Fibroblast of pulmonary artery (primary cell): ENCODE measurements around the gene MRAS.

Experiments used
- DNase-seq: peaks from one replicate; pipeline ENCODE4 v3.0.0-alpha.2; 2010; ENCODE audit warnings: low read depth
- H3K4me3 ChIP-seq: replicated peaks from 2 replicates; pipeline ENCODE4 v1.5.1; 2011; ENCODE audit warnings: low read depth, mild to moderate bottlenecking, control low read depth, low read length, moderate library complexity
- TF ChIP-seq, protein P1 (sequence below): IDR thresholded peaks from 2 replicates; pipeline ENCODE4 v1.5.1; 2011; ENCODE audit warnings: mild to moderate bottlenecking, control low read depth, low read length, inconsistent platforms; ENCODE audit errors: missing control alignments

The MRAS gene

GRCh38 chr3:138317687-138318086 lies 30.7 kb upstream of the MRAS start:
- TF ChIP-seq, protein P1, sequence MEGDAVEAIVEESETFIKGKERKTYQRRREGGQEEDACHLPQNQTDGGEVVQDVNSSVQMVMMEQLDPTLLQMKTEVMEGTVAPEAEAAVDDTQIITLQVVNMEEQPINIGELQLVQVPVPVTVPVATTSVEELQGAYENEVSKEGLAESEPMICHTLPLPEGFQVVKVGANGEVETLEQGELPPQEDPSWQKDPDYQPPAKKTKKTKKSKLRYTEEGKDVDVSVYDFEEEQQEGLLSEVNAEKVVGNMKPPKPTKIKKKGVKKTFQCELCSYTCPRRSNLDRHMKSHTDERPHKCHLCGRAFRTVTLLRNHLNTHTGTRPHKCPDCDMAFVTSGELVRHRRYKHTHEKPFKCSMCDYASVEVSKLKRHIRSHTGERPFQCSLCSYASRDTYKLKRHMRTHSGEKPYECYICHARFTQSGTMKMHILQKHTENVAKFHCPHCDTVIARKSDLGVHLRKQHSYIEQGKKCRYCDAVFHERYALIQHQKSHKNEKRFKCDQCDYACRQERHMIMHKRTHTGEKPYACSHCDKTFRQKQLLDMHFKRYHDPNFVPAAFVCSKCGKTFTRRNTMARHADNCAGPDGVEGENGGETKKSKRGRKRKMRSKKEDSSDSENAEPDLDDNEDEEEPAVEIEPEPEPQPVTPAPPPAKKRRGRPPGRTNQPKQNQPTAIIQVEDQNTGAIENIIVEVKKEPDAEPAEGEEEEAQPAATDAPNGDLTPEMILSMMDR: no peak
- no peak overlapping the region for H3K4me3 ChIP-seq
- DNase-seq: no peak

GRCh38 chr3:138323971-138324370 lies 24.4 kb upstream of the MRAS start:
- DNase-seq: no peak
- H3K4me3 ChIP-seq: no peak overlapping the region
- TF ChIP-seq, protein P1: no peak

DNA sequence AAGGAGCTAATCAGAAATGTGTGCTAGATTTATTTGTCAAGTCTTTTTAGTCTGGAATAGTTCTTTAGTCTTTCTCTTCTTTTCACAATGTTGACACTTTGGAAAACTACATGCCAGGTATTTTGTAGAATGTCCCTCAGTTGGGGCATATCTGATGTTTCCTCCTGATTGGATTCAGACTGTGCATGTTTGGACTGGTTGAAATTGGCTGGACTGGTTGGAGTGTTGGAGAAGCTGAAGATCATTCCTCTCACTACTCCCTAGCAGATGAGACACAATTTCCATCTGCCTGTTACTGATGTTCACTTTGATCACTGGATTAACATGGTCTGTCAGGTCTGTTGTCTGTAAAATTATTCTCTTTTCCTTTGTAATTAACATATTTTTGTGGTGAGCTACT lies 22.4 kb upstream of the MRAS start:
- no peak overlapping the region for H3K4me3 ChIP-seq
- DNase-seq: no peak
- TF ChIP-seq, protein P1: no peak

- TF ChIP-seq, protein P1: no peak
- no peak overlapping the region for H3K4me3 ChIP-seq
- no peak for DNase-seq
These were observed 21.3 kb upstream of the MRAS start for GRCh38 chr3:138326866-138327595.

GRCh38 chr3:138327831-138328230 lies 20.5 kb upstream of the MRAS start:
- DNase-seq: peak; percentile 32
- no peak overlapping the region for H3K4me3 ChIP-seq
- TF ChIP-seq, protein P1: no peak

DNA sequence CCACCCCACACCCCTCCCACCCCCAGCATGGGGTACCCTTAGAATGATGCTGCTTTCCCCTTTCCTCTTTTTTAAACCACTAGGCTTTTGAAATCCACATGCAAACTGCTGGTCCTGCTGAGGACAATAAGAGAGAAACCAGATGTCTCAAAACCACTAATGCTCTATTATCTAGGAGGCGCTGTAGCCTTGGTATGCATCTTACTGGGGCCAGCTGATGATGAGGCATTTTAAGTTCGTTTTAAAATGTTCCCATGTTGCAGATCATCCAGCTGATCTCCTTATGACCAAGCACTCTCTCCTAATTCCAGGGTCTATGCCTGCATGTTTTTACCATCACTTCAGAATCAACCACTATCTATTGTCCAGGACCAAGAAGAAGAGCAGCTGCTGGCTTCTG lies 20.0 kb upstream of the MRAS start:
- TF ChIP-seq, protein P1: peak; percentile 28
- no peak overlapping the region for H3K4me3 ChIP-seq
- DNase-seq: peak; percentile 47

- peak within 1 kb of the TSS; percentile 71 for H3K4me3 ChIP-seq
- TF ChIP-seq, protein P1: peak; percentile 78
- peak; percentile 86 for DNase-seq
These were observed 19.0 kb upstream of the MRAS start, which contains the start of gene NME9 for GRCh38 chr3:138329127-138329983. Gene NME9, minus strand, starts transcription at chr3:138329851. Its CDS starts 516 bp downstream, at chr3:138329335.
